AG10803 (cell line): Measurements from ENCODE around the gene GRAMD1B.

Source experiments
- DNase-seq: peaks from one replicate; pipeline ENCODE4 v3.0.0; 2010; ENCODE audit warnings: low read depth
- H3K4me3 ChIP-seq: 2 replicates; pipeline ENCODE4 v1.5.1; 2011; ENCODE audit warnings: mild to moderate bottlenecking, low read length, control low read depth
- TF ChIP-seq, protein P1 (sequence below): conservative IDR thresholded peaks from 2 replicates; pipeline ENCODE4 v1.5.1; 2011; ENCODE audit warnings: mild to moderate bottlenecking, low read length, control low read depth, inconsistent platforms

Gene GRAMD1B

DNA sequence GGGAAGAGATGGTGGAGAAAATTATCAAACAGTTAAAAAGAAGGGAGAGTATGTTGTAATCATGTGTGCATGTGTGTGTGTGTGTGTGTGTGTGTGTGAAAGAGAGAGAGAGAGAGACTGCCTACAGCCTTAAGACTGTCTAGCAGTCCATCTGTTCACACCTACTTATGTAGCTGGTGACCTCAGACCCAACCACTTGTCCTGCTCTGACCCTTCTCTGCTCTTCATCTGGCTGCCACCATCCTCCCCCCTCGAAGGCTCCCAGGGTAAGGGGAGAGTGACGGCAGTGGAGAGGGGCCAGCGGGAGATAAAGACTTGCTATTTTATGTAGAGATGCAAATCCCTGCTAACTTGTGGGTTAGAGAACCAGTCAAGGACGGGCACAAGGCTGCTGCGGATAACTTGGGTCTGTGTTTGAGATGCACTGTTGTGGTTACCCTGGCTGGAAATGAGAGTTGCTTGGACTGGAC lies 24.9 kb upstream of the GRAMD1B start:
- H3K4me3 ChIP-seq: no peak overlapping the region
- TF ChIP-seq, protein P1, sequence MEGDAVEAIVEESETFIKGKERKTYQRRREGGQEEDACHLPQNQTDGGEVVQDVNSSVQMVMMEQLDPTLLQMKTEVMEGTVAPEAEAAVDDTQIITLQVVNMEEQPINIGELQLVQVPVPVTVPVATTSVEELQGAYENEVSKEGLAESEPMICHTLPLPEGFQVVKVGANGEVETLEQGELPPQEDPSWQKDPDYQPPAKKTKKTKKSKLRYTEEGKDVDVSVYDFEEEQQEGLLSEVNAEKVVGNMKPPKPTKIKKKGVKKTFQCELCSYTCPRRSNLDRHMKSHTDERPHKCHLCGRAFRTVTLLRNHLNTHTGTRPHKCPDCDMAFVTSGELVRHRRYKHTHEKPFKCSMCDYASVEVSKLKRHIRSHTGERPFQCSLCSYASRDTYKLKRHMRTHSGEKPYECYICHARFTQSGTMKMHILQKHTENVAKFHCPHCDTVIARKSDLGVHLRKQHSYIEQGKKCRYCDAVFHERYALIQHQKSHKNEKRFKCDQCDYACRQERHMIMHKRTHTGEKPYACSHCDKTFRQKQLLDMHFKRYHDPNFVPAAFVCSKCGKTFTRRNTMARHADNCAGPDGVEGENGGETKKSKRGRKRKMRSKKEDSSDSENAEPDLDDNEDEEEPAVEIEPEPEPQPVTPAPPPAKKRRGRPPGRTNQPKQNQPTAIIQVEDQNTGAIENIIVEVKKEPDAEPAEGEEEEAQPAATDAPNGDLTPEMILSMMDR: no peak
- peak; percentile 29 for DNase-seq

DNA sequence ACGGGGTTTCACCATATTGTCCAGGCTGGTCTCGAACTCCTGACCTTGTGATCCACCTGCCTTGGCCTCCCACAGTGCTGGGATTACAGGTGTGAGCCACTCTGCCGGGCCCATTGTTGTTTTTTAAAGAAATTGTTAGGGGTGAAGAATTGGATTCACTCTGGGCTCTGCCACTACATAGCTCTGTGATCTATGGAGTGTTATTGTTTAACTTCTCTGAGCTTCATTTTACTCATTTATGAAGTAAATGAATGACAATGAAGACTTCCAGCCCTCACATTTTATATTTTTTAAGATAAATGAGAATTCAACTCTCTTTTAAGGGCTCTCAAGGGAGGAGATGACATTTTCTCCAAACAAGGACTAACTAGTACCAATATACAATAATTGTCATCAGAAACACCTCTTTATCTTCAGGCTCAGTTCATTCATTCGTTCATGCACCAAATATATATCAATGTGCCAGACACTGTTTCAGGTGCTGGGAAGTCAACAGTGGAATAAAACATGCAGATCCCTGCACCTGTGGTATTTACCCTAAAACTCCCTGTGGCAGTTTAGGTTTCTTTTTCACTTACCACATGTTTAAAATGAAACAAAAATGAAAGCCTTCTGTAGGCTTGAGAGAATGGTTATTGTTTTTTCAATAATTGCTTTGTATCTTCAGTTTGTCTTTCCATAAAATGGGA lies 23.5 kb upstream of the GRAMD1B start:
- TF ChIP-seq, protein P1: no peak
- H3K4me3 ChIP-seq: no peak overlapping the region
- DNase-seq: no peak

DNA sequence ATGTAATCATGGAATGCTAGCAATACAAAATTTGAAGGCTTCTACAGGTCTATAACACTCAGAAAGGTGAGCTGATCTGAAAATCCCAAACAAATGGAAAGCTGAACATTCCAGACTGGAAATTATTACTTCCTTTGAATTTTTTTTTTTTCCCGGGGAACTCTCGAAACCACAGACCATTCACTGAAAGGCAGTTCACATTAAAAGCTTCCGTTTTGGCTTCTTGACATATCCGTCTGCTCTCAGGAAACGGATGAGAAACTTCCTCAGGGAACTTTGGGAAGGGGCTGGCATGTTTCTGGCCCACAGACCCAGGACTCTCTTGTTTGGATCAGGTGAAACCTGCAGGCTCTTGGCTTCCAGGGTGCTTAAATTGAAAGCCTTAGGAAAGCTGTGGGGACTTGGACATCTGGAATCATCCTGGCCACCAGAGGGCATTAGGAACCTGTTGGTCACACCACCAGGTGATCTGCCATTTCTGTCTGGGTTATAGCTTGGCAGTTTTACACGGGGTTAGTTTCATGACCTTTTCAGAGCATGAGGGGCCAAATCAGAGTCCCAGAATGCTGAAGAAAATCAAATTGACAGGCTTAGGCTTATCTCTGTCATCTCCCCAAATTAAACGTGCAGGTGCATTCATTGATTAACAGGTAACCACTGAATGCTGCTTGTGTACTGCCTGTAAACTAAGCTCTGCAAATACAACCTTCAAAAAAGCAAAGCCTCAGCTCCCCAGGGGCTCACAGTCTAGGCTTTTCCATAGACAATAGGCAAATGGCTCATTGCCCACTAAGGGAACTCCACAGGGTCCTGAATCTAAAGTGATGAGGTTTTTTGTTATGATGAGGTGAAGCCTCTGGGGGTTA lies 22.7 kb upstream of the GRAMD1B start:
- peak overlapping the region; percentile 21 for H3K4me3 ChIP-seq
- TF ChIP-seq, protein P1: peak; percentile 85
- DNase-seq: peak; percentile 70

DNA sequence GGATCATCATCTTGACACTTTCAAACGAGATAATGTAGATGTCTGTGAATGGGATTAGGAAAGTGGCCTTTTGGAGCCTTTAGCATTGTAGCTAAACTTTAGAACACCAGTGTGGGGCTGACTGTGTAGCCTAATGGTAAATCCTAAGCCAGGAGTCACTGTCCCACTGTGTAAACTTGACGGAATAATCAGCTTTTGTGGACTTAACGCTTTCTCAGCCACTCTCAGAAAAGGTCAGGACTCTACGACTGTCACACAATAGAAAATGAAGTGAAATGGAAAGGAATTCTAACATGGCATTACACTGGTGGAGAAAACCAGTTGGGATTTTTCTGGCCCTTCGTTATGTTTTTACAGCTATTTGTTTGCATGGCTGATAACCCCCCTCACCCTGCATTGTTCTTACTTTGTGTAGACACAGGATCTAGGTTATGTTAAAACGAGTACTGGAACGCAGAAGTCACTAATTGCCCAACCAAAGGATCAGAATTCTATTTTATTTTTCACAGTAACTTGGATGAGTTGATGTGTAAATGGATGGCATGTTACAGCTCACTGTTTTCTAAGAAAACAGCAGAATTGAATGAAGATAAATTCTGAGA lies 22.0 kb upstream of the GRAMD1B start:
- H3K4me3 ChIP-seq: no peak overlapping the region
- no peak for DNase-seq

DNA sequence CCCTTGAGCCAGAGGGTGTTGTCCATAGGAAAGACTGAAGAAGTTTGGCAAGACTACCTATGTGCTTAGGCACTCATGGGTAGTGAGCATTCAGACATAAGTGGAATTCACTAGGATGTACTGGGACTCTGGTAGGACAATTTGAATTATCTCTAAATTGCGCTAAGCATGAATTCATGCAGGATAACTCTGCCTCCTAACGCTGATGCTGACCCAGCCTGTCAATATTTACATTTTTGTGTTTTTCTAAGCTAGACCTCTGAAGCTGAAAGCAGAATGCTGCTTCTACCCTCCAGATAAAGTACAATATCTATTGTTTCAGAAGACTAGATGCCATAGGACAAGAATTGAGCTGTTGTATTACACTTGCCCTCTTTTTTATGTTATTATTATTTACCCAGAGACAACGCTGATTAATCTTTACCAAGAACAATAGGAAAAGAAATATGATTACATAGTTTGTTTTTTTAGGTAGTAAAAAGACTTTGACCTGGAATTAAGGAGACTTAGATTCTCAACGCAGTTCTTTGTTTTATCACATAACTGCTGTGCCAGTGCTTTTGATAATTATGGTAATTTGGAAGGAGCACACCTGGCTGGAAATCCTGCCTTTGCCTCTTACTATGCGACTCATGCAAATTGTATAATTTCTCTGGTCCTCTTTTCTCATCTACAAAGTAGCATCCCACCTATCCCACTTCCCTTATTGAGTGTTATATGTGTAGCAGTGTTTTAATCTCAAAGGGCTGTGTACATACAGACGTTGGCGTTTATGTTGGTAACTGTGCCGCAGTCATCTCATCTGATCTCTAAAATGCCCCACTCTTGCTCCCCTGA lies 21.2 kb upstream of the GRAMD1B start:
- TF ChIP-seq, protein P1: no peak
- no peak for DNase-seq
- no peak overlapping the region for H3K4me3 ChIP-seq

More for the DNA sequence above, 22.0 kb upstream of the GRAMD1B start:
- TF ChIP-seq, protein P1: no peak

DNA sequence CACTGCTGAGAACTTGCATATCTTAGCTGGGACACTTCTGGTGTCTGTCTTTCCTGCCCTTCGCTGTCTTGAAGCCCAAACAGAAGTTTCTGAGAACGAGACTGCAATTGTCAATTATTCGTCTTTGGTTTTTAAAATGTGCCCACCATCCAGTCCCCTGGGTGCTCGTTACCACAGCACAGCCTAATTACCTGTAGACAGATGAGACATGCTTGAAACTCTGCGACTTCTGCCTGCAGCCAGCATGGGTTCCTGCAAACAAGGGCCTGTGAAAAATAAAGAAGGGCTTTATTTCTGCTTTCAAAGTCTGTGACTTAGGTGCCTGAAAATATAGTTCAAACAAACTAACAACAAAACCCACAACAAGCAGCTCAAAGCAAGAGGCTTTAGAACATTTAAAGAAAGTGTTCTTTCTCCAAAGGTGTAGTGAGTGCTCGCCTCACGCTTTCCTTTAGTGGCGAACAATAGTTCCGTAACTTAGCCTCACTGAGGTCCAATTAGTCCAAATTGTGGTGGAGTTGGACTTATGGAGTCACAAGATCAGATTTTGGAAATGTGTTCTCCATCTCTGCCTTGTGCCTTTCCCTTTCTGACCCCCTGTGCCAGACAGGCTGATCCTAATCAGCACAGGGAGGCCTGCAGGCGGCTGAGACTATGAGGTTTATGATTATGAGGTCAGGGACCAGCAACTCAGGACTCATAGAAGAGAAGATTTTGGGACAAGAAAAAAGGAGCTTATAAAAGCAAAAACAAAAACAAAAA lies 20.4 kb upstream of the GRAMD1B start:
- no peak overlapping the region for H3K4me3 ChIP-seq
- DNase-seq: no peak
- TF ChIP-seq, protein P1: no peak
